Activated CD8-positive, alpha-beta memory T cell treated with anti-CD3 and anti-CD28 coated beads, Interleukin-2, amount 50 U/mL, for 24 hours (primary cell): ENCODE measurements around the gene CCDC154.
A peak's percentile ranks its signal among the peaks of the same experiment; 100 is the strongest.
"Not testable (repeated sequence)": the region's sequence is repeated elsewhere in the genome, so short reads cannot be mapped to it uniquely, and the experiment has no call there.

Experiments used
- DNase-seq: peaks from one replicate; pipeline ENCODE4 v3.0.0-alpha.2; 2020; ENCODE audit errors: extremely low read depth

The CCDC154 gene, protein sequence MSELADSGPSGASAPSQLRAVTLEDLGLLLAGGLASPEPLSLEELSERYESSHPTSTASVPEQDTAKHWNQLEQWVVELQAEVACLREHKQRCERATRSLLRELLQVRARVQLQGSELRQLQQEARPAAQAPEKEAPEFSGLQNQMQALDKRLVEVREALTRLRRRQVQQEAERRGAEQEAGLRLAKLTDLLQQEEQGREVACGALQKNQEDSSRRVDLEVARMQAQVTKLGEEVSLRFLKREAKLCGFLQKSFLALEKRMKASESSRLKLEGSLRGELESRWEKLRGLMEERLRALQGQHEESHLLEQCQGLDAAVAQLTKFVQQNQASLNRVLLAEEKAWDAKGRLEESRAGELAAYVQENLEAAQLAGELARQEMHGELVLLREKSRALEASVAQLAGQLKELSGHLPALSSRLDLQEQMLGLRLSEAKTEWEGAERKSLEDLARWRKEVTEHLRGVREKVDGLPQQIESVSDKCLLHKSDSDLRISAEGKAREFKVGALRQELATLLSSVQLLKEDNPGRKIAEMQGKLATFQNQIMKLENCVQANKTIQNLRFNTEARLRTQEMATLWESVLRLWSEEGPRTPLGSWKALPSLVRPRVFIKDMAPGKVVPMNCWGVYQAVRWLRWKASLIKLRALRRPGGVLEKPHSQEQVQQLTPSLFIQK

DNA sequence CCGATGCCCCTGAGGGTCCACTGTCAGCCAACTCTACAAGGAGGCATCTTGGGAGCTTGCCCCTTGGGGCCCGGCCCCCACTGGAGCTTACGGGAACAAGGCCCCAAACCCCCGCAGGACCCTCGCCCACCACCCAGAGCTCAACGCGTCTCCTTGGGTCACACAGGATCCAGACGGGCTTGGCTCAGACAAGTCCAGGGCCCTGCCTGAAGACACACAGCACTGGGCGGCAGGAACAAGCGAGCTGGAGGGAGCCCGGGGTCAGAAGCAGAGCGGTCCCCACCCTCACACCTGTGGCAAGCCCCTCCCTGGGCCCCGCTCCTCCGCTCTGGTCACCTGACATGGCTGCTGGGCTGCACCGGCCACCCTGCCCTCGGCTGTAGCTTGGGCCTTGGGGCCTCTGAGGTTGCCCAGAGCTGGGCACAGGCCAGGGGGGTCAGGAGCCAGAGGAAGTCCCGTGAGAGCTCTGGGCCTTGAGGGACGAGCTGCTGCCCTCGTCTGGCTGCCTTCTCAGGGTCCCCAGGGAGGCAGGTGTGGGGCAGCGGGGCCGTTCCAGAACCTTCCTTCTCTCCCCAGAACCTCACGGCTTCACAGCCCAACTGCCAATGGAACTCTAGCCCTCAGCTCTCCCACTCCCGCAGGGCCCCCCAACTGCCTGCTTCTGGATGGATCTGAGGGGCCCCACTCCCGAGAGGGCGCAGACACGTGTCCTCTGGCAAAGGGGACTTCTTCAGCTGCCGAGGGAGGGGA, at the start of gene CCDC154:
Gene CCDC154 (minus strand): TSS at position 577 of the 750 bp plus-strand sequence. CDS start 234 bp downstream, at position 343.
- no peak for DNase-seq

DNA sequence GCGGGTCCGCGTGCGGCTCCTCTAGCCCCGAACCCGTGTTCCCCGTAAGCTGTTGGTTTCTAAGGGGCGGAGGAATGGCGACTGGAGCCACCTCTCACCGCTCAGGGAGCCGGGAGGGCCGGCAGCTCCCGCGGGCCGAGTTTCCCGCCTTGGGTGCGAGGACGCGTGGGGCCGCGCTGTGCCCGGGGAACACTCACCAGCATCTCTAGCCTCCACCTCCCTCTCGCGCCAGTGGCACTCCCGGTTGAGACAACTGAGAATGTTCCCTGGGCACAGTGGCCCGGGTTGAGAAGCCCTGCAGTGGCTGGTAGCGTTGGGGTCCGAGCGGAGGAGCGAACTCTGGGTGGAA, 49.4 kb upstream of the CCDC154 start:
- no peak for DNase-seq

- DNase-seq, result peak; percentile 51
These were observed 48.8 kb upstream of the CCDC154 start, which contains the start of gene TELO2 for GRCh38 chr16:1492923-1493745. Gene TELO2, plus strand, starts transcription at chr16:1493360. Its CDS starts 922 bp downstream, at chr16:1494282.

GRCh38 chr16:1492082-1492922, 47.9 kb upstream of the CCDC154 start:
- DNase-seq, result no peak

- no peak for DNase-seq
These were observed 47.0 kb upstream of the CCDC154 start for GRCh38 chr16:1491327-1491726.

GRCh38 chr16:1489077-1489476, 44.7 kb upstream of the CCDC154 start:
- DNase-seq, result no peak

DNA sequence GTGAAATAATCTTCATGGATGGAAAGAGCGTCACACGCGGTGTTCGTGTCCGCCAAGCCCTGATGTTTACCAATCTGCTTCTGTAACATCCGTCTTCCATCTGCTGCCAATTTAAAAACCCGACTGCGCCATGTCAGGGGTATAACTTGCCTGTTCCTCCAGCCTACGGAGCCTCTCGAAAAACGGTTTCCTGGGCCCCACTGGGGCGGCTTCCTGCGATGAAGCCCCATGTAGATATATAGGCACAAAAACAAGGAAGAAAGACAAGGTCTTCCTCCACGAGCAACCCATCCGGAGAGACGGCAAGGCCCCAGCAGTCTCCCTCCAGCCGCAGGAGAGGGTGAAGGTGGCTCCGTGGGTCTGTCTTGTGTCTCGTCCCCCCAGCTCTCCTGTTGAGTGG, 44.3 kb upstream of the CCDC154 start, which contains the start of gene PTX4:
Gene PTX4 (minus strand): TSS at position 326 of the 400 bp plus-strand sequence. CDS start 35 bp downstream, at position 291.
- no peak for DNase-seq

- DNase-seq, result no peak
These were observed 43.8 kb upstream of the CCDC154 start for GRCh38 chr16:1488054-1488601.

- no peak for DNase-seq
These were observed 43.2 kb upstream of the CCDC154 start for GRCh38 chr16:1487395-1488053.

GRCh38 chr16:1486551-1487390, 42.4 kb upstream of the CCDC154 start:
- DNase-seq, result no peak

DNA sequence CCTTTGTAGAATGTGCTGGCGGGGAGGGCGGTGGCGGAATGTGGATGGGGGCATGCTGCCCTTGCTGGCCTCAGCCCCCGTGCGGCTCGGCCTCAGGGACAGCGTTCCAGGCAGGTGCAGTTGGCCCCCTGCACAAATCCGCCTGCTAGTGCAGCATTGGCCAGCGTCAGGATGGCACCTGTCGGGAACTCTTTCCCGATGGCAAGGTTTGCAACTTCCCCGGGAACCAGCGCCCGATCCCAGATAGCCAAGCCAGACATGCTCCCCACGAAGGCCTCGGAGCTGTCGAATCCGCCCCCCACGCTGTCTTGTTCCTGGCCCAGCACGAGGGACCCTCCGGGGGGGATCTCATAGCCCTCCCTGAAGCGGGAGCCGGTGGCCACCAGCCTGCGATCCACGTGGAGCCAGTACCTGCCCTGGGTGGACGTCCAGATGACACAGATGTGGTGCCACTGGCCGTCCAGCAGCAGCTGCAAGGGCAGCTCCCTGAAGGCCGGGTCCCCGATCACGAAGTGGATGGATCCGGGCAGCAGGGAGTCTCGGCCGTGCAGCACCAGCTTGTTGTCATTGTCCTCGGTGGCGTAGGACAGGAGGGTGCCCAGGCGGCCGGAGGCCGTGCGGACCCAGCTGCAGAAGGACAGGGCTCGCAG, 41.6 kb upstream of the CCDC154 start:
- no peak for DNase-seq

DNA sequence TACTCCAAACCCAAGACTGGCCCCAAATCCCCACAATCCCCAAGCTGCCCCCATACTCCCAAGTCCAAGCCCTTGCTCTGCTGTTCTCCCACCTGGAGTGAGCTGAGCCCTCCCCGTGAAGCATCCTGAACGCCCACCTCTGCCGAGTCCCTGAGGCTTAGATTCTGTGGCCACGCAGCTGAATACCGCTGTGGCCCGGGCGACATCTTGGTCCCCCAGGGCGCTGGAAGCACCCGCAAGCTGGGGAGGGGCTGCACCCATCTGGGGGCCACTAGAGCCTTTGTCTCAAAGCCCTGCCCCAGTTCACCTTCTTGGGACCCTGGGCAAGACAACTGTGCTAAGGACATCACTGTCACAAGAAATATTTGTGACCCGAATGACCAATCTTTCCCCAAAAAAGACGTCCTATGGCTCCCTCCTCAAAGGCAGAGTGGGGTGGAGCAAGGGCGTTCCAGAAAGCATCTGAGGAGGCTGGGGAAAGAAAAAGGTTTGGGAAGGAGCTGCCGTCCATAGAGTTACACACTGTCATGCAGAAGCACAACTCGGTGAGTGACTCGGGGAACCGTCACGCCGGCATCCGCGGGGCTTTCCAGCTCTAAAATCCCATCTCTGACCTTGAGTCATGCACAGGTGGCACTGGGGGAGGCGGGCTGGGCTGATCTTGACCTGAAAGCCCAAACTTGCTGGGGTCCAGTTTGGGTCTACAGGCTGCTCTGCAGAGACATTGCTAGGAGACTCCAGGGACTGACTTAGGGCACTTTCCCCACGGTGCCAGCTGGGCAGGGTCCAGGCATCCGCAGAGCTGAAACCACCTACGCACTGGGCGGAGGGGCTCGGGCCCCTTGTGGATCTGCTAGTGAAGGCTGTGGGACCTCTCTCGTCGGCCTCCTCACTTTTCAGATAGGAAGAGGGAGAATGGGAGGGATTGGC, 37.8 kb upstream of the CCDC154 start:
- no peak for DNase-seq

DNA sequence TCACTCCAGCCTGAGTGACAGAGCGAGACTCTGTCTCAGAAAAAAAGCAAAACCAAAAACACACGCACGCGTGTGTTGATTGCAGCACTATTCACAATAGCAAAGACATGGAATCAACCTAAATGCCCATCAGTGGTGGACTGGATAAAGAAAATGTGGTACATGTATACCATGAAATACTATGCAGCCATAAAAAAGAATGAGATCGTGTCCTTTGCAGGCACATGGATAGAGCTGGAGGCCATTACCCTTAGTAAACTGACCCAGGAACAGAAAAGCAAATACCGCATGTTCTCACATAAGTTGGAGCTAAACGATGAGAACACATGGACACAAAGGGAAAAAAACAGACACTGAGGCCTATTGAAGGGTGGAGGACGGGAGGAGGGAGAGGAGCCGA, 34.6 kb upstream of the CCDC154 start:
- not testable (repeated sequence) for DNase-seq

DNA sequence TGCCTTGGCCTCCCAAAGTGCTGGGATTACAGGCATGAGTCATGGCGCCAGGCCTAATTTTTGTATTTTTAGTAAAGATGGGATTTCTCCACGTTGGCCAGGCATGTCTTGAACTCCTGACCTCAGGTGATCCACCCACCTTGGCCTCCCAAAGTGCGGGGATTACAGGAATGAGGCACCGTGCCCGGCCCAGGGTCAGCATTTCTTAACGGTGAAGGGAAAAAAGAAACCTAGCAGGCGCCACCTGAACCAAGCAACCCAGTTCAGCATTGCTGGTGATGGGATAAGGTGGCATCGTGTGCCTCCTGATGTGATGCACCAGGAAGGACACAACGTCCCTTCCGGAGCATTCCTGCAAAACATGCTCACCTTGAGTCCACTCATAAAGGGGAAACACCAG, 32.7 kb upstream of the CCDC154 start:
- no peak for DNase-seq

GRCh38 chr16:1475552-1476114, 31.3 kb upstream of the CCDC154 start:
- no peak for DNase-seq

DNA sequence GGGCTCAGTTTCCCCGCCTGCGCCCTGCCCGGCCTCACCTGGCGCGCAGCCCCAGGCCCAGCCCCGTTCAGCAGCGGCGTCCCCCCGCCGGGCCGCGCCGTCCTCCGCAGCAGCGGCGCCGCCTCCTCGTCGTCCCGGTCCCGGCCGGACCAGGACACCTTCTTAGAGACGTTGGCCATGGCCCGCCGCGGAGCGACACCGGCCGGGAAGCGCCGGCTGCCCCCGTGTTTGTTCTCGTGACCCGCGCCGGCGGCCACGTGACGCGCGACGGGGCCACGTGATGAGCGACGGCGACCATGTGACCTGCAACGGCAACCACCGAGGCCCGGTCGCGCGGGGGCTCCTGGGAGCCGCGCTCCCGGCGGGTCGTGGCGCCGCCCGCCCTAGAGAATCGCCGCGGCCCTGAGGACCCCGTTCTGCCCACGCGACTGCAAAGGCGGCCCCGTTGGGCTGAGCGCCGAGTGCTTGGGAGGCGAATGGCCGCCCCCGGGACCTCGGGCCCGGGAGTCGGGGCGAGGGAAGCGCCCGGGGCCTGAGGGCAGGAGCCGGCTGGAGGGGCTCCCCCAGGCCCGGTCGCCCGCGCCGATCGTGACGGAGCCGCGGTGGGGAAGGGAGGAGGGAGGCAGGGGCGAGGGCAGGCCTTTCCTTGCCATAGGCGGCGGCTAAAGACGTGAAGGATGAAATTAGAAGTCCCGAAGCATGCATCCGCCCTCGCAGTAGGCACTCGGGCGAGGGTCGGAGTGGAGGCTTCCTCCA, 30.6 kb upstream of the CCDC154 start, which contains the start of gene CLCN7:
Gene CLCN7 (minus strand): TSS at position 233 of the 756 bp plus-strand sequence. CDS start 54 bp downstream, at position 179.
- peak; percentile 76 for DNase-seq
